Type B pancreatic cell (in vitro differentiated cells): ENCODE data around the gene MMP26. TPM values are rescaled to one million over a fixed set of nuclear protein-coding genes. Genes with fewer than 3 reads are reported as not detected.

Source experiments
- DNase-seq: peaks from one replicate; pipeline ENCODE4 v3.0.0; 2021; ENCODE audit warnings: mixed read lengths; ENCODE audit not compliant: unreplicated experiment; ENCODE audit errors: extremely low spot score
- H3K27ac Mint-ChIP-seq: 2 replicates; pipeline ENCODE4 v1.8.0; 2021; ENCODE audit warnings: mild to moderate bottlenecking, mixed read lengths
- H3K27me3 Mint-ChIP-seq: 2 replicates; pipeline ENCODE4 v1.8.0; 2021; ENCODE audit warnings: mixed read lengths
- H3K36me3 Mint-ChIP-seq: 2 replicates; pipeline ENCODE4 v1.8.0; 2021; ENCODE audit warnings: mixed read lengths
- H3K4me1 Mint-ChIP-seq: one replicate; pipeline ENCODE4 v1.8.0; 2021; ENCODE audit warnings: mixed read lengths; ENCODE audit not compliant: unreplicated experiment
- H3K4me3 Mint-ChIP-seq: 2 replicates; pipeline ENCODE4 v1.8.0; 2021; ENCODE audit warnings: mild to moderate bottlenecking, mixed read lengths
- H3K9me3 Mint-ChIP-seq: 2 replicates; pipeline ENCODE4 v1.8.0; 2021; ENCODE audit warnings: mixed read lengths
- long read RNA-seq: library from polyadenylated mRNA; unstranded; transcript quantifications from one replicate; pipeline ENCODE4 v2.0.0, GENCODE V29; 2020
- total RNA-seq: library from RNA; stranded (reverse); gene quantifications from 2 replicates; pipeline ENCODE4 v1.2.1, GENCODE V29; 2021; ENCODE audit warnings: low replicate concordance
- TF ChIP-seq, protein P1 (sequence below): fragments of 200-600 bp; sonication (generic); conservative IDR thresholded peaks from 2 replicates; pipeline ENCODE4 v1.5.0; 2021; ENCODE audit warnings: antibody characterized with exemption, mild to moderate bottlenecking

The MMP26 gene
- not detected in 2 replicates for total RNA-seq
- long read RNA-seq, result 0 reads

DNA sequence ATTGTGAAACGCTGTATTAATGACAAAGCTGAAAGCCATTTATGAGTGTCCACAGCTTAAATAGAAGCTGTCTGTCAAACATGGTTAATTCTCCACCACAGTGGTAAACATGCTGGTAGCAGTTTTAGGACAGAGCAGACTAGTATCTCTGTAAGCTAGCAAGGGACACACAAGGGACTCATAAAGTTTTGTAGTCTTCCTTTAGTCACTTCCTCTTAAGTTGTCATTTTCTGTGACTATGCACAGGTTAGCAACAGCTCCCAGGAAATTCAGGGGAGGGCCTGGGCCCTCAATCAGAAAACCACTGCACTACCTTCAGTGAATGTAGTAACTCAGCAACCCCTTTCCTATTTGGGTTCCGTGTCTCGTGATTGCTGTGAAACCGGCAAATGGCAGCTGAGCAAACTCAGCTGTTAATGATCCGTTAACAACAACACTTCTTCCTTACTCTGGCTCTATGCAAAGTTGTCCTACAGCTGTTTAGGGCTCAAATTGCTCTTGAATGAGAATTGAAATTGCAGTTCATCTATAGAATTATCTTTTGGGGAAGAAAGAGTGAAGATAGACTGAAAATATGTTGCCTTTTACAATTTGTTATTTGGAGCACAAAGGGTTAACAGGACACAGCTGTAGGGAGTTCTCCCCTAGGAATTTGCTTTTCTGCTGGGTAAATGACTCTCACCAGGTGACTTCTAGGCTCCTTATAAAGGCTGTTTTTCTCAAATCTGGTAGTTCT lies at the start of gene MMP26:
Gene MMP26, plus strand, starts transcription at position 731 of the 736 bp plus-strand sequence.
- H3K4me3 Mint-ChIP-seq, result peak within 1 kb of the TSS; percentile 8
- DNase-seq, result no peak
- H3K27me3 Mint-ChIP-seq, result no peaks in the 10 kb centered on the region
- H3K36me3 Mint-ChIP-seq, result no peaks in the 10 kb centered on the region
- TF ChIP-seq, protein P1, sequence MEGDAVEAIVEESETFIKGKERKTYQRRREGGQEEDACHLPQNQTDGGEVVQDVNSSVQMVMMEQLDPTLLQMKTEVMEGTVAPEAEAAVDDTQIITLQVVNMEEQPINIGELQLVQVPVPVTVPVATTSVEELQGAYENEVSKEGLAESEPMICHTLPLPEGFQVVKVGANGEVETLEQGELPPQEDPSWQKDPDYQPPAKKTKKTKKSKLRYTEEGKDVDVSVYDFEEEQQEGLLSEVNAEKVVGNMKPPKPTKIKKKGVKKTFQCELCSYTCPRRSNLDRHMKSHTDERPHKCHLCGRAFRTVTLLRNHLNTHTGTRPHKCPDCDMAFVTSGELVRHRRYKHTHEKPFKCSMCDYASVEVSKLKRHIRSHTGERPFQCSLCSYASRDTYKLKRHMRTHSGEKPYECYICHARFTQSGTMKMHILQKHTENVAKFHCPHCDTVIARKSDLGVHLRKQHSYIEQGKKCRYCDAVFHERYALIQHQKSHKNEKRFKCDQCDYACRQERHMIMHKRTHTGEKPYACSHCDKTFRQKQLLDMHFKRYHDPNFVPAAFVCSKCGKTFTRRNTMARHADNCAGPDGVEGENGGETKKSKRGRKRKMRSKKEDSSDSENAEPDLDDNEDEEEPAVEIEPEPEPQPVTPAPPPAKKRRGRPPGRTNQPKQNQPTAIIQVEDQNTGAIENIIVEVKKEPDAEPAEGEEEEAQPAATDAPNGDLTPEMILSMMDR, result no peak
- peak within 1 kb of the TSS; percentile 8 for H3K27ac Mint-ChIP-seq
- H3K9me3 Mint-ChIP-seq, result no peaks in the 10 kb centered on the region
- peaks cover 9% of the 10 kb centered on the region for H3K4me1 Mint-ChIP-seq

DNA sequence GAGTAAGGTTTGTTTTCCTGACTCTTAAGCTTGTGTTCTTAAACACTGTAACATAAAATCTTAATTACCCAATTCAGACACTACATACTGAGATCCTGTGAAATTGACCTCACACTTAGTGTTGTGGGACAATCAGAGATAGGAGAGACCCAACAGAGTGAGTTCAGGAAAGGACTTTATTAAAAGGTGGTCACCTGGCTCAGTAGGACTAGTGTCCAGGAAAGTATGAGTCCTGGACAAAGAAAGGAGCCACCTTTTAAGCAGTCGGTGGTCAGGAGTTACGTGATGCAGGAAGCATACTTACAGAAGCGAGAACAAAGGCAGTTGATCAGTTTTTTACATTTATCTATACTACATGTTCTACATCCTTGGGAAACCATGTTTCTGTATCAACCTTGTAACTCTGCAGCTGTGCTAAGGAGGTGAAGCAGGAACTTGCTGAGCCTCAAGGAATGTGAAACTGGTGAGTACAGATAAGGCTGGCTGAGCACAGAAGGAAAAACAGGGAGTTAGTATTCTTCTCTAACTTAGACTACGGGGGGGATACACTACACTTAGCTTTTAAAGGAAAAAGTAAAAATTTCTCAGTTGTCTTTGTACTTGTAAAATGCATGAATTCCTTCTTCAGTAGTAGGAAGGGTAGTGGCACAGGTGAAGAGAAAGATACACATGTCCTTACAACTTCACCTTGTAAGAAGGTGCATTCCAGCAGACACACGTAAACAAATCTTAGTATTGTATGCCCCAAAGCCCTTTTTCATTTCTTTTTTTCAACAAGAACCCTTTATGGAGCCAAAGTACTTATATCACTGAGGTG lies 45.7 kb upstream of the MMP26 start:
- Mint-ChIP-seq H3K4me3 (no peak overlapping the region), H3K27ac (no peak overlapping the region), H3K4me1 (no peaks in the 10 kb centered on the region), H3K36me3 (no peaks in the 10 kb centered on the region), H3K9me3 (no peaks in the 10 kb centered on the region), H3K27me3 (peaks cover 2% of the 10 kb centered on the region)
- TF ChIP-seq, protein P1, result no peak
- DNase-seq, result no peak

DNA sequence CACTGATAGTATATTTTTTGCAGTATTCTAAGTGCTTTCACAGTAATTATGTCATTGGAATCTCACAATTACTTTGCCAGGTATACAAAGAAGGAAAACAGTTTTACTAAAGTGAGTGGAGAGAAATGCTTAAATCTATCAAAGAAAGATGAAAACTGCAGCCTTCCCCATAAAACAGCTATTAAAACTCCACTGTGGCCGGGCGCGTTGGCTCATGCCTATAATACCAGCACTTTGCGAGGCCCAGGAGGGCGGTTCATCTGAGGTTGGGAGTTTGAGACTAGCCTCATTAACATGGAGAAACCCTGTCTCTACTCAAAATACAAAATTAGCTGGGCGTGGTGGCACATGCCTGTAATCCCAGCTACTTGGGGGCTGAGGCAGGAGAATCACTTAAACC lies 41.7 kb upstream of the MMP26 start:
- Mint-ChIP-seq H3K27me3 (peaks cover 2% of the 10 kb centered on the region), H3K4me3 (no peak overlapping the region), H3K27ac (no peak overlapping the region), H3K36me3 (no peaks in the 10 kb centered on the region), H3K9me3 (no peaks in the 10 kb centered on the region), H3K4me1 (no peaks in the 10 kb centered on the region)
- TF ChIP-seq, protein P1, result no peak
- no peak for DNase-seq

DNA sequence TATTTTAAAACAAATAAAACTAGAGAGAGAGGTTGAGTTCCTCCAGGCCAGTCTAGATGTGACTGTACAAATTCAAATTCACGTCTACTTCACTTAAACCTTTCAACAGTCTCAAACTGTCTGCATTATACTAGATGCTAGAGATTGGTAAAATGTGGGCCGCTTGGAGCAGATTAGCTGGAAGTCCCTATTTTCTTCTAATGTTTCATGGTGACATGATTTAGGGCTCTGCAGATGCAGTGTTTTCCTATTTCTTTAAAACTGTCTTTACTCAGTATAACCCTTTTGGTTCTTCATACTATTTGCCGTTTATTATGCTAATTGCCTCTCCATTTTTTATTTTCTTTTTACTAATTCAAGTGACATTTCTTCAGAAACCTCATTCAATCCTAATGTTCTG lies 40.4 kb upstream of the MMP26 start:
- no peak overlapping the region for H3K27ac Mint-ChIP-seq
- TF ChIP-seq, protein P1, result no peak
- no peaks in the 10 kb centered on the region for H3K36me3 Mint-ChIP-seq
- DNase-seq, result no peak
- peaks cover 2% of the 10 kb centered on the region for H3K27me3 Mint-ChIP-seq
- H3K4me1 Mint-ChIP-seq, result no peaks in the 10 kb centered on the region
- no peak overlapping the region for H3K4me3 Mint-ChIP-seq
- no peaks in the 10 kb centered on the region for H3K9me3 Mint-ChIP-seq

DNA sequence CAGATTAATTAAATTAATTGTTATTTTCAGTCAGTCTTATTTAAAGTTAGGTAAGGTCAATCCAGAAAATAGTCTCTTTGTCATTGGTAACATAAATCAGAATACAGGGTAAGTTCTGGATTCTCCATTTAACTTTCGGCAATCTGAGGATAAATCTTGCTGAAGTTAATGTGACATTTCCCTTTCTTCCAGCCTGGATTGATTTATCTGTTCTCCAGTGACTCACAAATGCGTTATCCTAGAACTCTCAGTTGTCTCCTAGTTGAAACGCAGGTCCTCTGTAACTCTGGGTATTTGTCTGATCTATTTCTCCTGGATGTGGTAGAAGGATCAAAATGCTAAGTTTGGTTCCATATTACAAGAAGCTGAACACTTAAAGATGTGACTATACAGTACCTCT lies 39.8 kb upstream of the MMP26 start:
- Mint-ChIP-seq H3K27ac (no peak overlapping the region), H3K36me3 (no peaks in the 10 kb centered on the region), H3K4me1 (no peaks in the 10 kb centered on the region), H3K9me3 (peaks cover 3% of the 10 kb centered on the region), H3K4me3 (no peak overlapping the region), H3K27me3 (peaks cover 2% of the 10 kb centered on the region)
- TF ChIP-seq, protein P1, result no peak
- DNase-seq, result no peak
